HG03457 (cell line): ENCODE results near the gene RAD51B.

Experiments used
- ATAC-seq: cut with Tn5 transposase; IDR thresholded peaks from one replicate; pipeline ENCODE4 v1.9.1; 2021; ENCODE audit warnings: moderate number of reproducible peaks; ENCODE audit not compliant: unreplicated experiment

The RAD51B gene

GRCh38 chr14:68392393-68393141, 573.0 kb downstream of the RAD51B start:
- no peak for ATAC-seq

DNA sequence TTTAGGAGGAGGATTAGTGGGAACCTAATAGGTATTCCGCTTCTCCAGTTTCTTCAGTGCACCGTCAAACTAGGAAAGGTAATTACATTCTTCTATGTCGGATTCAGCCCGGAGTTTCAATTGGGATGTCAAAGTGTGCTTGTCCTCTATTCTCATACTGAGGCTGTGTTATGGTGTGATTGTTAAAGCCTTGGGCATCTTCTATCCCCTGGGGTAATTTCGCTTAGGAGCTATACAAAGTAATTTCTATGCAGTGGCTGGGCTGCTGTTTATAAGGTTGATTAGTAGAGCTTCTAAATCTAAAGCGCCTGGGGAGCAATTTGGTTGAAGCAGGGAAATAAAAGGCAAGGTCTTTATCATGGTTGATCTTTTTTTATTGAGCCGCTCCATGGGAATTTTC, 573.7 kb downstream of the RAD51B start:
- ATAC-seq: no peak

- ATAC-seq: no peak
These were observed 574.7 kb downstream of the RAD51B start for GRCh38 chr14:68394118-68394763.

- ATAC-seq: no peak
These were observed 575.2 kb downstream of the RAD51B start for GRCh38 chr14:68394764-68395143.

DNA sequence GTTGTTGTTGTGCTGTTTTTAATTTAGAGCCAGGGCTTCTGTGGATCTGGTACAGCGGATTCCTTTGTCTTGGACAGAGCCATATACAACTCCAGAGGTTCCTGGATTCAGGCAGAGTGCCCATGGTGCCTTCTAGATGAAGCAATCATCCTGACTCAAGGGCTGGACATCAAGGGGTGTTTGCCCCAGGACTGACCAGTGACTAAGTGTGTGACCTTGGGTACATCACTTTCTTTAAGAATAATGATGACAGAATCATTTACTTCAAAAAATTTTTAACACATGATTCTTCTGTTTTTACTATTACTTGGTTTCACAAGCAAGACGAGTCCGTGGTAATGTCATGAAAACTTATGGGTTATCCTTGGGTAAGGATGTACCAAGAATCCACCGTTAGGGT, 576.0 kb downstream of the RAD51B start:
- no peak for ATAC-seq

DNA sequence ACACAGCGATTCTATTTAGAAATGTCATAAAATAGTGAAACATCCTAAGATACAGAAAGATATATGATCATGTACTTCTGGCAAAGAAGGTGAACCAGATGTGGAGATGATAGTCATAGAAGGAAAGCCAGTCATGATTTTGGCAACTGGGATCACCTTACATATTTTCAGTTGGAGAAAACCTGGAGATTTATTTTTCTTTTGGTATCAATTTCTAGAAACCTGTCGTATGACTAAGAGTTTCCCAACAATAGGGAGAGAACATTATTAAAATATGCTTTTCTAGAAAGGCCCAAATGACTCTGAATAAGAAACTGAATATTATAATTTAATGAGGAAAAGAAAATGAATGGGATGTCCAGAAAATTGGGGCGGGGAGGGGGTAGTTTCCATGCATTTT, 576.9 kb downstream of the RAD51B start:
- no peak for ATAC-seq

DNA sequence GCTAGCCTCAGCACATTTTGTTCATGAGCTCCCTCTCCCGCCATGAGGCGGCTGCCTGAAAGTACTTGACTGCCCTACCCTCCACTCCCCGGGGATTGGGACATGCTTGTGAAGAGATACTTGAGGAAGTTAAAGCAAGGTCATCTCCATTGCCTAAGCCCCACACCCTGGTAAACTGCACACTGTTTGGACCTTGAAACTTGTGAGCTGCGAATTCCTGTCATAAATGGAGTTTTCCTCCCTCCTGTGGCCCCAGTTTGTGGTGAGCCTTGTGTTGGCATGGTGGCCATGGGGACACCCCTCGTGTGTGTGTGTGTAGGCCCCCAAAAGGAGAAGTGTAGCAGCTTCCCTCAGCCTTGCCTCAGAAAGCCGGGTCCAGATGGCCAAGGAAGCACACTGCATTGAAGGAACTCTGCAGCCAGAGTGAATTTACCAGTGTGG, 577.8 kb downstream of the RAD51B start:
- no peak for ATAC-seq

DNA sequence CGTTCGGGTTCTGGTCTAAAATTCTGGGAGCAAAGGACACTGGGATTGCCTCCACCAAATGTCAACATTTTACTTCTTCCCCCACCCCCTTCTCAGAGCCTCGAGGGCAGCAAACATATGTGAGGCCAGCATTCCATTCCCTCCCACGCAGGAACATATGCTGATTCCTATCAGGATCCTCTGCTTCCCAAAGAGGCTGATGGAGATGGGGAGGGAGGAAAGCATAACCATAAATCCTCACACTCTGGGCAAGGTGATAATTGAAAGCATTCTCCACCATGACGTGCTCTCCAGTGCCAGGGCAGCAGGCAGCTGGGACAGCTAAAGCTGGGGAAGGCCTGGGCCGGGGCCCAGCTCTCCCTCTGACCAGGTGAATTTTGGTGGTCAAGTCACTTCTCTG, 578.2 kb downstream of the RAD51B start:
- no peak for ATAC-seq

GRCh38 chr14:68398370-68398769, 578.8 kb downstream of the RAD51B start:
- no peak for ATAC-seq

DNA sequence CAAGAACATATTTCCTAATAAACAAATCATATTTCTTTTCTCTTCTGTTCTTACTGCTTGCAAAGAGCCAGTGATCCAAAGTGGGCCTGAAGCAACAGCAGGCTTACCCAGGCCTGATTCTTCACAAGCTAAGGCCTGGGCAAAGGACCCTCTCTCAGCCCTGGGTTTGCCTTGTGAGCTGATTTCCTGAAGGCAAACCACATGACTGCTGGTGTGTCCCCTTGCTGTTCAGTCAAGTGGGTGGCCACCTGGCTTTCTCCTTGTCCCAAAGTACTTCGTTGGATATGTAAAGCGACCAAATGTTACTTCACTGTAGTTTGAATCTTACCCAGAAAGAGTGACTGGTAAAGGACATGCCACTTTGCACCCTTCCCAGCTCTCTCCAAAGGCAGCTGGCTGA, 580.4 kb downstream of the RAD51B start:
- ATAC-seq: no peak

DNA sequence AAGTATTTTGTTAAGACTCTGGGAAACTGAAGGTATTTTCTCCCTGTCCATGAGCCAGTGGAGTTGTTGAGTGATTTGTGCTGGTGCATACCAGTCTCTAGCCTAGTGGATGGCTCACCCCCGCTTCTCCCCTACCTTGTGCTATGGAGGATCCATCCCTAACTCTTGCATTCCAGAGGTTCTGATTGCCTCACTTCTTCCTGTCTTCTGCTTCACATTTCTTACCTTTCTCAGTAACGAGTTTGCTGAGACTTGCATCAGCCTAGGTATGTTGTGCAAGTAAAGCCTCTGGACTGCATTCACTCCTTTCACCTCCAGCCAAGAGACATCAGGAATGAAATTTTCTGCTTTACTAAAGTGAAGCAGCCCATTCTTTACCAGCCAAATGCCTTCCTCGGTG, 581.7 kb downstream of the RAD51B start:
- ATAC-seq: no peak

DNA sequence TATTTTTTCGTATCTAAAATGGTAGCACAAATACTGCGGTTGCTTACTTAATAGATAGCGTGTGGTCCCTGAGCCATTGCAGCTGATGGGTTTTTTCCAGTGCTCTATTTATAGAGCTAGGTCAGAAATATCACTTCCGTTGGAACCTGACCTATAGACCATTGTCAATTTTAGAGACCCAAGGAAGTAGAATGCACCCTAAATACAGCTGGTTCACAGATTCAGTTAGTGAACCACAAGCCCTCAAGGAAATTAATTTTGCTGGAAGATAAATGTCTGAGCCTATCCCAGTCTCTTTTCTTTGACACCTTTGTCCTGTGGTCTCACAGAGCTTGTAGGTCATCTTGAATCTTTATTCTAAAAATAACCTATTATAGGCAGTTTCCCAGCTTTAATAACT, 582.3 kb downstream of the RAD51B start:
- ATAC-seq: peak; percentile 52

- no peak for ATAC-seq
These were observed 583.0 kb downstream of the RAD51B start for GRCh38 chr14:68402525-68403101.

- no peak for ATAC-seq
These were observed 583.9 kb downstream of the RAD51B start for GRCh38 chr14:68403191-68404145.

DNA sequence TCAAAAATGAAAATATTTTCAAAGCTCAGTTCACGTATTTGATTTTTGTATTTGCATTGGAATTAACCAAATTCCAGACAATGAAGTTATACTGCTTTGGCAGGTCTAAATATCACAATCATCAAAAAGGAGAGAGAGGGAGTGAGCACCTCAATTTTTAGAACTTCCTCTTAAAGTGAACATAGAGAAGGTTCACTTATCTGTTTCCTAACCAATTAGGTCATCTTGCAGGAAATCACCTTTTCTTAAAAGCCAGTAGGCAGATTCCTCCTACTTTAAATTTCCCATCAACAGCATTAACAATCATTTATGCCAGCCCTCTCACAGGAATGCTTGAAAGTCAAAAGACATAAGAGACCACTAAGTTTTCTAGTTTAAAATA, 584.6 kb downstream of the RAD51B start:
- ATAC-seq: no peak

- ATAC-seq: no peak
These were observed 585.1 kb downstream of the RAD51B start for GRCh38 chr14:68404652-68405183.

GRCh38 chr14:68405961-68406360, 586.4 kb downstream of the RAD51B start:
- ATAC-seq: no peak

DNA sequence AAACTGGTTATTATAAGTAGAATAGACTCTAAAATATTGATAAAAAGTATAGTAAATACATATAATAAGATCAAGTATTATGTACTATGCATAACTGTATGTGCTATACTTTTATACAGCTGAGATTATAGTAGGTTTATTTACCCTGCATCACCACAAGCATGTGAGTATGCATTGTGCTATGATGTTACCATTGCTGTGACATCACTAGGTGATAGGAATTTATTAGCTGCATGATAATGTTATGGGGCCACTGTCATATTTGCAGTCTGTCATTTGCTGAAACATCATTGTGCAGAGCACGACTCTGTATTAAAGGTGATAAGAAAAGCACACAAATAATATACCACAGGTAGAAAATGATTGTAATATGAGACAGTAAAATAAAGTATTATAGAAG, 587.7 kb downstream of the RAD51B start:
- no peak for ATAC-seq

DNA sequence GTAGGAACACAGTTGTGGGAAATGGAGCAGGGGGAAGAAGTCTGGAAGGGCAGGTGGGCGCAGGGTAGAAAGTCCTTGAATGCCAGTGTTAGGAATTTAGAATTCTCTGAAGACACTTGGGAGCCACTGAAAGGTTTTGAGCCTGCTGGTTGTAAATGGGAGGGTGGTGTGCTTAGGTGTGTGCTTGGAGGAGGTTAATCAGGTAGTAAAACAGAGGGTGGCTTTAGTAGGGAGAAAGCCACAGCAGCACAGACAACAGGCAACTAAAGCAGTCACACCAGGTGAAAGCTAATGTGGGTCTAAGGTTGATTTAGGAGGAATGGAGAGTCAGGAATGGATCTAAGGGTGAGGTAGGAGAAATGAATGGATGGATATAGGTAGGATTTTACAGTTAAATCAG, 588.2 kb downstream of the RAD51B start:
- ATAC-seq: no peak

DNA sequence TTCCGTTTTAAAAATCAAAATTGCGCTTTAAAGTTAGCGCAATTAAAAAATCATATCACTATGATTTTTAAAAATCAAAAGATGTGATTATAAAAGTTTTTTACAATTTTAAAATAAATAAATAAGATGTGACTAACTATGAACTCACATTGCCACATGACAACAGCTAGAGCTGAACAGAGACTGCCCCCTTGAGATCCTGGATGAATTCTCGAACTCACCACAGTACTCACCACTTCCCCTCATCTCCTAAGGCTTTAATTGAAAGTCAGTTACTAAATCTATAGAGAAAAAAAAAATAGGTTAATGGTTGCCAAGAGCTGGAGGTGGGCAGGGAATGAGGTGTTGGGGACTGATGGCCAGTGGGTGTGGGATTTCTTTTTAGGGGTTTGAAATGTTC, 589.1 kb downstream of the RAD51B start:
- no peak for ATAC-seq

GRCh38 chr14:68409387-68409786, 589.8 kb downstream of the RAD51B start:
- ATAC-seq: no peak
